HUES64 (cell line): ENCODE measurements around the gene EPS15.
"Not testable (repeated sequence)": the region's sequence is repeated elsewhere in the genome, so short reads cannot be mapped to it uniquely, and the experiment has no call there.

Source experiments
- H3K27ac ChIP-seq: 2 replicates; pipeline ENCODE4 v1.7.0; 2013; ENCODE audit warnings: low read depth, low read length, inconsistent platforms
- H3K27me3 ChIP-seq: 2 replicates; pipeline ENCODE4 v1.6.1; 2013; ENCODE audit warnings: mild to moderate bottlenecking, low read length; ENCODE audit not compliant: insufficient read depth
- H3K36me3 ChIP-seq: 2 replicates; pipeline ENCODE4 v1.6.1; 2013; ENCODE audit warnings: mild to moderate bottlenecking, low read length; ENCODE audit not compliant: insufficient read depth
- H3K4me1 ChIP-seq: 2 replicates; pipeline ENCODE4 v1.6.1; 2013; ENCODE audit warnings: mild to moderate bottlenecking, low read length, moderate library complexity; ENCODE audit not compliant: insufficient read depth
- H3K4me3 ChIP-seq: 2 replicates; pipeline ENCODE4 v1.5.1; 2013; ENCODE audit warnings: mild to moderate bottlenecking, low read length, moderate library complexity
- H3K9ac ChIP-seq: 2 replicates; pipeline ENCODE4 v1.6.1; 2013; ENCODE audit warnings: mild to moderate bottlenecking, low read depth, low read length
- H3K9me3 ChIP-seq: 2 replicates; pipeline ENCODE4 v1.6.1; 2013; ENCODE audit warnings: low read depth, low read length; ENCODE audit not compliant: insufficient read depth
- WGBS: fragments of 150-250, 120-280 bp; methylation state at CpG from one replicate; pipeline ENCODE4 v1.1.7; 2013; ENCODE audit warnings: missing lambda C conversion rate; 5-methylcytosine and 5-hydroxymethylcytosine counted together

EPS15 gene

GRCh38 chr1:51462289-51462688 is 56.8 kb downstream of the EPS15 start:
- not testable (repeated sequence) for H3K9ac ChIP-seq, H3K4me1 ChIP-seq, H3K4me3 ChIP-seq, H3K27me3 ChIP-seq, H3K27ac ChIP-seq, H3K9me3 ChIP-seq
- H3K36me3 ChIP-seq = peaks cover 40% of the 10 kb centered on the region
- 72% methylated on average over 2 of the region's 2 CpGs for WGBS

- Histone ChIP-seq H3K27me3 (no peaks in the 10 kb centered on the region), H3K4me1 (no peaks in the 10 kb centered on the region), H3K9me3 (no peaks in the 10 kb centered on the region), H3K27ac (no peak overlapping the region), H3K4me3 (no peak overlapping the region), H3K9ac (no peak overlapping the region), H3K36me3 (peaks cover 9% of the 10 kb centered on the region; the same call in 1 of the 2 replicates)
- WGBS = 97% methylated on average over 3 of the region's 4 CpGs
Observed at GRCh38 chr1:51454554-51454953, 64.5 kb downstream of the EPS15 start.

DNA sequence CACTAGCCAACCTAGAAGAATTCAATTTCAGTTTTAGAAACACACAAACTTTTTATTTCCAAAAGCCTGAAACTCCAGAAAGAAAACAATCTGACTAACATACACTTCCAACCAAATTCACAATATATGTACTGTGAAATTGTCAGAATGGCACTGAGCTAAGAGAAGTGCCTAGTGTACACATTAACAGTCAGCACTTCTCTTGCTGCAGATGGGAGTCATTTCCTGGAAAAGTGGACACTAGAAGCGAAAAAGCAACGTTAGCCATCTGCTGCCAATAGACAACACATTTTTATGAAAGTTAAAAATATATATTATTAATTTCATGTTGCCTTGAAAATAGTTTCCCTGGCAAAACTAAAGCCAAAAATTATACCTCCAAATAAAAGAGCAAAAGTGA is 66.1 kb downstream of the EPS15 start:
- no peaks in the 10 kb centered on the region for H3K9me3 ChIP-seq
- H3K4me3 ChIP-seq = no peak overlapping the region
- H3K4me1 ChIP-seq = no peaks in the 10 kb centered on the region
- no peak overlapping the region for H3K9ac ChIP-seq
- H3K27me3 ChIP-seq = no peaks in the 10 kb centered on the region
- no peak overlapping the region for H3K27ac ChIP-seq
- 100% methylated on average over 2 of the region's 2 CpGs for WGBS
- H3K36me3 ChIP-seq = peaks cover 8% of the 10 kb centered on the region; the same call in 1 of the 2 replicates

DNA sequence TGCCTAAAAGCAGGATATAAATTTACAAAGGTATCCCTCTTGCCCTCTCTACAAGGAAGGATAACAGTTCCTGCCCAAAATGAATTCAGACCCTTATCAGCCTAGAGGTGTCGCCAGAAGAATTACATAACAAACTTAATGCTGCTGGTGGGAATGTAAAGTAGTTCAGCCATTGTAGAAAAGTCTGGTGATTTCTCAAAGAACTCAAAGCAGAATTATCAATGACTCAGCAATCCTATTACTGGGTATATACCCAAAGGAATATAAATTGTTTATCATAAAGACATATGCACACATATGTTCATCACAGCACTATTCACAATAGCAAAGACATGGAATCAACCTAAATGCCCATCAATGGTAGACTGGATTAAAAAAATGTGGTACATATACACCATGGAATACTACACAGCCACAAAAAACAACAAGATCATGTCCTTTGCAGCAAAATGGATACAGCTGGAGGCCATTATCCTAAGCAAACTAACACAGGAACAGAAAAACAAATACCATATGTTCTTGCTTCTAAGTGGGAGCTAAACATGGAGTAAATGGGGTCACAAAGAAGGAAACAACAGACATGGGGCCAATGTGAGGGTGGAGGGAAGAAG is 70.1 kb downstream of the EPS15 start:
- H3K4me1 ChIP-seq, H3K9ac ChIP-seq, H3K4me3 ChIP-seq, H3K27me3 ChIP-seq, H3K27ac ChIP-seq, H3K9me3 ChIP-seq: not testable (repeated sequence)
- WGBS = 100% methylated on average over 1 of the region's 1 CpG
- peaks cover 22% of the 10 kb centered on the region for H3K36me3 ChIP-seq

- whole genome bisulfite sequencing = 100% methylated on average over 2 of the region's 2 CpGs
- Histone ChIP-seq H3K9me3 (no peaks in the 10 kb centered on the region), H3K27ac (no peak overlapping the region), H3K27me3 (no peaks in the 10 kb centered on the region), H3K9ac (no peak overlapping the region), H3K4me3 (no peak overlapping the region), H3K36me3 (peaks cover 27% of the 10 kb centered on the region), H3K4me1 (no peaks in the 10 kb centered on the region)
Observed at GRCh38 chr1:51445351-51446090, 73.5 kb downstream of the EPS15 start.

GRCh38 chr1:51444534-51445192 is 74.4 kb downstream of the EPS15 start:
- Histone ChIP-seq H3K36me3 (peaks cover 33% of the 10 kb centered on the region), H3K4me3 (no peak overlapping the region), H3K4me1 (no peaks in the 10 kb centered on the region), H3K27me3 (no peaks in the 10 kb centered on the region), H3K9me3 (no peaks in the 10 kb centered on the region), H3K9ac (no peak overlapping the region), H3K27ac (no peak overlapping the region)
- WGBS = 91% methylated on average over 3 of the region's 3 CpGs

- Histone ChIP-seq H3K9ac (no peak overlapping the region), H3K4me3 (no peak overlapping the region), H3K36me3 (peaks cover 36% of the 10 kb centered on the region), H3K27me3 (no peaks in the 10 kb centered on the region), H3K27ac (no peak overlapping the region), H3K9me3 (no peaks in the 10 kb centered on the region), H3K4me1 (no peaks in the 10 kb centered on the region)
- 100% methylated on average over 1 of the region's 1 CpG for WGBS
Observed at GRCh38 chr1:51444096-51444495, 75.0 kb downstream of the EPS15 start.

- Histone ChIP-seq H3K4me3 (no peak overlapping the region), H3K27ac (no peak overlapping the region), H3K9me3 (no peaks in the 10 kb centered on the region), H3K36me3 (peaks cover 40% of the 10 kb centered on the region), H3K9ac (no peak overlapping the region), H3K27me3 (no peaks in the 10 kb centered on the region), H3K4me1 (no peaks in the 10 kb centered on the region)
- 96% methylated on average over 5 of the region's 5 CpGs for WGBS
Observed at GRCh38 chr1:51443555-51443954, 75.5 kb downstream of the EPS15 start.

DNA sequence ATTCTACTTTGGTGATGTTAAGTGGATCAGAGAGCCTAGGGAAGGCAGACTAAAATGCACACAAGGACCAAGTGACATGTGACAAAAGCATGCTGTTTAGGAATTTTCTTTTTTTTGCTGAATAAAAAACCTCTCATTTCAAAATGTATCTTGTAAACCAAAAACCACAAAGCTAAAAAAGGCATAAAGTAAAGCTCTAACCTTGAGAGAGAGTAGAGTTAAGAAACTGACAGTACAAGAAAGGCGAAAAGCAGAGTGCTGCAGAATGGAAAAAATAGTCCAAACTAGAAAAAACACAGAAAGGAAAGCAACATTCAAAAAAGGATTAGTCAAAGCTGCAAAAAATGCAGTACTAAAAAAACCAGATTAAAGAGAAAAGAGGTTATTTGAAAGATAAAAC is 76.5 kb downstream of the EPS15 start:
- no peak overlapping the region for H3K27ac ChIP-seq

DNA sequence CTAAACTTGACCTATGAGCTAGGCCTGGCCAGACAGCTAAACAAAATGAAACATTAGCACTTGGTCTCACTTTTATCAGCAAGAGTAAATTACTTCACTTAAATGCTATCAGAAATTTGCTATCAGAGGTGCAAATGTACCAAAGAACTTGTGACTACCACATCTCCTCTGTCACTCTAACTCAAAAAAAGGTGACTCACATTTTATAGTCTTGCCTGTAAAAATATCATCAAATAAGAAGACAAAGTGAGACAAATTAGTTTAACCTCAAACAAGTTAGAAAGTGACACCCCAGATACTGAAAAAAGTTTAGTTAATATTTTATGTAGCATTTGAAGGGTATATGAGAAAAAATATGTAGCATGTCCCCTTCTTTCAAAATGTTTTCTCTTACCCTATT is 76.9 kb downstream of the EPS15 start:
- Histone ChIP-seq H3K9ac (no peak overlapping the region), H3K27me3 (no peaks in the 10 kb centered on the region), H3K27ac (no peak overlapping the region), H3K4me1 (no peaks in the 10 kb centered on the region), H3K4me3 (no peak overlapping the region), H3K36me3 (peaks cover 37% of the 10 kb centered on the region), H3K9me3 (no peaks in the 10 kb centered on the region)

More for the DNA sequence above, 76.5 kb downstream of the EPS15 start:
- Histone ChIP-seq H3K4me1 (no peaks in the 10 kb centered on the region), H3K9ac (no peak overlapping the region), H3K27me3 (no peaks in the 10 kb centered on the region), H3K4me3 (no peak overlapping the region), H3K36me3 (peaks cover 39% of the 10 kb centered on the region), H3K9me3 (no peaks in the 10 kb centered on the region)
- 100% methylated on average over 1 of the region's 1 CpG for WGBS

DNA sequence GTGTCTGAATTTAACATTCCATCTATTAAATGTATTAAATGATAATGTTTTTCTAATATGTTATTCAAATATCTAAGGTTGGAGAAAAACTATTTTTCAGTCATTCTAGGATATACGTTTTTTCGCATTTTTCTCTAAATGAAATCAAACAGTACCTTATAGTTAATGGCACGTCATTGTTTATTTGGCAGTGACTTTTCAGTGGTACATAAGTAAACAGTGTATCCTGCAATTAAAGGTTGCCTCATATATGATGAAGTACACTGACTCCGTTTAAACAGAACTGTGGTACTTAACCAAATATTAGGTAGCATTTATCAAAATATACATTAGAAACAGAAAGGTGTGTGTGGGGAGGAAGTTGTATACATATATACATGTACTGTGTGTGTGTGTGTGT is 79.2 kb downstream of the EPS15 start:
- Histone ChIP-seq H3K27ac (no peak overlapping the region), H3K9me3 (no peaks in the 10 kb centered on the region), H3K4me3 (no peak overlapping the region), H3K27me3 (no peaks in the 10 kb centered on the region), H3K4me1 (no peaks in the 10 kb centered on the region), H3K9ac (no peak overlapping the region), H3K36me3 (peaks cover 34% of the 10 kb centered on the region)
- WGBS = 93% methylated on average over 4 of the region's 4 CpGs
